HepG2 (cell line): Measurements from ENCODE around the gene SETD1A. TPM values are rescaled to one million over a fixed set of nuclear protein-coding genes. Genes with fewer than 3 reads are reported as not detected.
A peak's percentile ranks its signal among the peaks of the same experiment; 100 is the strongest.

ENCODE experiments used
- FOSL1 ChIP-seq: sonication (generic); formaldehyde crosslinking; IDR thresholded peaks from 2 replicates; pipeline ENCODE4 v1.9.0; 2021; ENCODE audit warnings: missing genetic modification reagents, borderline replicate concordance
- FOSL2 ChIP-seq: sonication (generic); formaldehyde crosslinking; IDR thresholded peaks from 2 replicates; pipeline ENCODE4 v1.4.0; 2020; ENCODE audit warnings: missing genetic modification reagents
- KDM2A ChIP-seq: sonication (generic); formaldehyde crosslinking; IDR thresholded peaks from 2 replicates; pipeline ENCODE4 v1.4.0; 2020; ENCODE audit warnings: low read depth, missing genetic modification reagents, borderline replicate concordance
- KDM5A ChIP-seq: fragments of 200-600 bp; sonication (generic); IDR thresholded peaks from 2 replicates; pipeline ENCODE4 v1.7.0; 2018; ENCODE audit warnings: antibody characterized with exemption, mild to moderate bottlenecking, low read length, borderline replicate concordance
- MTF2 ChIP-seq: sonication (generic); formaldehyde crosslinking; IDR thresholded peaks from 2 replicates; pipeline ENCODE4 v1.5.0; 2020; ENCODE audit warnings: missing genetic modification reagents, borderline replicate concordance
- NBN ChIP-seq: fragments of 450-650 bp; conservative IDR thresholded peaks from 2 replicates; pipeline ENCODE4 v1.6.1; 2017
- NCOA1 ChIP-seq: sonication (generic); formaldehyde crosslinking; IDR thresholded peaks from 2 replicates; pipeline ENCODE4 v1.9.0; 2021; ENCODE audit warnings: missing genetic modification reagents
- RARG ChIP-seq: sonication (generic); formaldehyde crosslinking; IDR thresholded peaks from 2 replicates; pipeline ENCODE4 v1.4.0; 2020; ENCODE audit warnings: low read depth, mild to moderate bottlenecking, missing genetic modification reagents
- SOX5 ChIP-seq: IDR thresholded peaks from 2 replicates; pipeline ENCODE4 v1.6.1; 2016; ENCODE audit warnings: borderline replicate concordance
- ZNF34 ChIP-seq: sonication (generic); formaldehyde crosslinking; IDR thresholded peaks from 2 replicates; pipeline ENCODE4 v1.4.0; 2020; ENCODE audit warnings: mild to moderate bottlenecking, missing genetic modification reagents, borderline replicate concordance
- ZNF629 ChIP-seq: sonication (generic); formaldehyde crosslinking; conservative IDR thresholded peaks from 2 replicates; pipeline ENCODE4 v1.5.0; 2020; ENCODE audit warnings: missing genetic modification reagents
- ZNF670 ChIP-seq: sonication (generic); formaldehyde crosslinking; IDR thresholded peaks from 2 replicates; pipeline ENCODE4 v1.8.0; 2022; ENCODE audit warnings: mild to moderate bottlenecking, missing genetic modification reagents, borderline replicate concordance
- ZNF768 ChIP-seq: sonication (generic); formaldehyde crosslinking; IDR thresholded peaks from 2 replicates; pipeline ENCODE4 v1.4.0; 2020; ENCODE audit warnings: missing genetic modification reagents
- ZNF891 ChIP-seq: sonication (generic); formaldehyde crosslinking; IDR thresholded peaks from 2 replicates; pipeline ENCODE4 v1.5.0; 2020; ENCODE audit warnings: mild to moderate bottlenecking, missing genetic modification reagents
- polyA plus RNA-seq, 8 experiments: library from polyadenylated mRNA; depleted of rRNA in 3 of 8; stranded (reverse) in 7 of 8; unstranded in 1 of 8; fragments of >200 nt; fragmentation: Illumina TruSeq in 4 of 8; extraction: Trizol in 4 of 8; gene quantifications; 2 replicates each; pipeline versions ENCODE4 v1.2.1 to v1.2.3, GENCODE V29; 2011 to 2016; ENCODE audit warnings: low read depth in 4 of 8, missing spikeins in 1 of 8, mixed read lengths in 1 of 8; ENCODE audit not compliant: insufficient read depth in 1 of 8
- total RNA-seq, 5 experiments: library from RNA; depleted of rRNA; stranded (reverse); fragments of >200 nt; fragmentation: Illumina TruSeq; extraction: Trizol; gene quantifications; 2 replicates each; pipeline ENCODE4 v1.2.3, GENCODE V29; 2016; ENCODE audit warnings: low read depth in 1 of 5
- TF ChIP-seq, protein P1 (sequence below): sonication (generic); formaldehyde crosslinking; IDR thresholded peaks from 2 replicates; pipeline ENCODE4 v1.5.0; 2020; ENCODE audit warnings: mild to moderate bottlenecking, missing genetic modification reagents
- TF ChIP-seq, protein P2 (sequence below): sonication (generic); formaldehyde crosslinking; IDR thresholded peaks from 2 replicates; pipeline ENCODE4 v1.4.0; 2020; ENCODE audit warnings: missing genetic modification reagents; ENCODE audit errors: not compliant biosample characterization
- TF ChIP-seq, protein P3 (sequence below): sonication (generic); formaldehyde crosslinking; IDR thresholded peaks from 2 replicates; pipeline ENCODE4 v1.5.0; 2020; ENCODE audit warnings: mild to moderate bottlenecking, missing genetic modification reagents, borderline replicate concordance
- TF ChIP-seq, protein P4 (sequence below): sonication (generic); formaldehyde crosslinking; IDR thresholded peaks from 2 replicates; pipeline ENCODE4 v1.5.0; 2020; ENCODE audit warnings: missing genetic modification reagents
- TF ChIP-seq, protein P5 (sequence below): sonication (generic); formaldehyde crosslinking; IDR thresholded peaks from 2 replicates; pipeline ENCODE4 v1.4.0; 2020; ENCODE audit warnings: low read depth, mild to moderate bottlenecking, missing genetic modification reagents
- TF ChIP-seq, protein P6 (sequence below): sonication (generic); formaldehyde crosslinking; IDR thresholded peaks from 2 replicates; pipeline ENCODE4 v1.8.1; 2023; ENCODE audit warnings: mild to moderate bottlenecking, missing genetic modification reagents, borderline replicate concordance

The SETD1A gene
- total and polyA plus RNA-seq, 2 of the 13 experiments (the other 11 are each of a cell fraction or from before 2014, with no cell fraction given), result 3.8 to 5.6 TPM

DNA sequence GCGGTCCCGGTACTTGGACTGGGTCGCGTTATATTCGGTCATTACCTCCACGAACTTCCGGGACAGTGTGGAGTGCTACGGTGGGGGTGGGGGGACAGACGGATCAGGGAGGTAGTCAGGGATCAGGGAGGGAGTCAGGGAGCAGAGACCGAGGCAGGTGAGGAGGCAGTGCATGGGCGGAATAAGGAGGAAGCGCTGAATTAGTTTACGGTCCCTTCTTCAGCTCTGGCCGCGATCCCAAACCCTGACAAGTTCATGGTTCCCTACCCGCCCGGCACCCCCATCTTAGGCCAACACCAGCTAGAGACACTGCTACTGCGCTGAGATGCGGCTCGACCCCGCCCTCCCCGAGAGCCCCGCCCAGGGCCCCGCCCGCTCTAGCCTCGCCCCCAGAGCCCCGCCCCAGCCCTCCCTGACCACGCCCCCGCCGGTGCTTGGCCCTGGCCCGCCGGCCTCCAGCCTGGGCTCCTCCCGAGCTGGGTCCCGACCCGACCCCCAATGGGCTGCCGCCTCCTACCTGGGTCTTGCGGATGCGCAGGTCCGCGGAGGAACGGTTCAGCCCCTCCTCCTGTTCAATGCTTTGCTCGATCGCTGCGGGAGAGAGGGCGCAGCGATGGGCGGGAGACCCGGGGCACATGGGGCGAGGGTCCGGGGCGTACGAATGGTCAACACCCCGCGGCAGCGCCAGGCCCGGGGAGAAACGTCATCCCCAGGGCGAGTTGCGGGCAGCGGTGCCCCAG is 39.6 kb downstream of the SETD1A start (continued):
- TF ChIP-seq, protein P1, sequence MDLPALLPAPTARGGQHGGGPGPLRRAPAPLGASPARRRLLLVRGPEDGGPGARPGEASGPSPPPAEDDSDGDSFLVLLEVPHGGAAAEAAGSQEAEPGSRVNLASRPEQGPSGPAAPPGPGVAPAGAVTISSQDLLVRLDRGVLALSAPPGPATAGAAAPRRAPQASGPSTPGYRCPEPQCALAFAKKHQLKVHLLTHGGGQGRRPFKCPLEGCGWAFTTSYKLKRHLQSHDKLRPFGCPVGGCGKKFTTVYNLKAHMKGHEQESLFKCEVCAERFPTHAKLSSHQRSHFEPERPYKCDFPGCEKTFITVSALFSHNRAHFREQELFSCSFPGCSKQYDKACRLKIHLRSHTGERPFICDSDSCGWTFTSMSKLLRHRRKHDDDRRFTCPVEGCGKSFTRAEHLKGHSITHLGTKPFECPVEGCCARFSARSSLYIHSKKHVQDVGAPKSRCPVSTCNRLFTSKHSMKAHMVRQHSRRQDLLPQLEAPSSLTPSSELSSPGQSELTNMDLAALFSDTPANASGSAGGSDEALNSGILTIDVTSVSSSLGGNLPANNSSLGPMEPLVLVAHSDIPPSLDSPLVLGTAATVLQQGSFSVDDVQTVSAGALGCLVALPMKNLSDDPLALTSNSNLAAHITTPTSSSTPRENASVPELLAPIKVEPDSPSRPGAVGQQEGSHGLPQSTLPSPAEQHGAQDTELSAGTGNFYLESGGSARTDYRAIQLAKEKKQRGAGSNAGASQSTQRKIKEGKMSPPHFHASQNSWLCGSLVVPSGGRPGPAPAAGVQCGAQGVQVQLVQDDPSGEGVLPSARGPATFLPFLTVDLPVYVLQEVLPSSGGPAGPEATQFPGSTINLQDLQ (CRISPR knock-in tag), result 0 out of 2 replicates have a peak, but pooled peaks have one; percentile 28
- TF ChIP-seq ZNF768, result peak; percentile 74
- no peak for TF ChIP-seq MTF2 (CRISPR knock-in tag)
- no peak for TF ChIP-seq NBN
- TF ChIP-seq SOX5, result no peak
- peak; percentile 20; the same call in 1 of the 2 replicates for TF ChIP-seq KDM5A
- TF ChIP-seq NCOA1 (CRISPR knock-in tag), result peak; percentile 80
- TF ChIP-seq, protein P2, sequence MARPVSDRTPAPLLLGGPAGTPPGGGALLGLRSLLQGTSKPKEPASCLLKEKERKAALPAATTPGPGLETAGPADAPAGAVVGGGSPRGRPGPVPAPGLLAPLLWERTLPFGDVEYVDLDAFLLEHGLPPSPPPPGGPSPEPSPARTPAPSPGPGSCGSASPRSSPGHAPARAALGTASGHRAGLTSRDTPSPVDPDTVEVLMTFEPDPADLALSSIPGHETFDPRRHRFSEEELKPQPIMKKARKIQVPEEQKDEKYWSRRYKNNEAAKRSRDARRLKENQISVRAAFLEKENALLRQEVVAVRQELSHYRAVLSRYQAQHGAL (CRISPR knock-in tag), result peak; percentile 59
- TF ChIP-seq ZNF34 (CRISPR knock-in tag), result 0 out of 2 replicates have a peak, but pooled peaks have one; percentile 43
- peak; percentile 79 for TF ChIP-seq KDM2A (CRISPR knock-in tag)
- TF ChIP-seq FOSL2 (CRISPR knock-in tag), result peak; percentile 50; the same call in 1 of the 2 replicates
- TF ChIP-seq ZNF891, result no peak
- TF ChIP-seq, protein P3, sequence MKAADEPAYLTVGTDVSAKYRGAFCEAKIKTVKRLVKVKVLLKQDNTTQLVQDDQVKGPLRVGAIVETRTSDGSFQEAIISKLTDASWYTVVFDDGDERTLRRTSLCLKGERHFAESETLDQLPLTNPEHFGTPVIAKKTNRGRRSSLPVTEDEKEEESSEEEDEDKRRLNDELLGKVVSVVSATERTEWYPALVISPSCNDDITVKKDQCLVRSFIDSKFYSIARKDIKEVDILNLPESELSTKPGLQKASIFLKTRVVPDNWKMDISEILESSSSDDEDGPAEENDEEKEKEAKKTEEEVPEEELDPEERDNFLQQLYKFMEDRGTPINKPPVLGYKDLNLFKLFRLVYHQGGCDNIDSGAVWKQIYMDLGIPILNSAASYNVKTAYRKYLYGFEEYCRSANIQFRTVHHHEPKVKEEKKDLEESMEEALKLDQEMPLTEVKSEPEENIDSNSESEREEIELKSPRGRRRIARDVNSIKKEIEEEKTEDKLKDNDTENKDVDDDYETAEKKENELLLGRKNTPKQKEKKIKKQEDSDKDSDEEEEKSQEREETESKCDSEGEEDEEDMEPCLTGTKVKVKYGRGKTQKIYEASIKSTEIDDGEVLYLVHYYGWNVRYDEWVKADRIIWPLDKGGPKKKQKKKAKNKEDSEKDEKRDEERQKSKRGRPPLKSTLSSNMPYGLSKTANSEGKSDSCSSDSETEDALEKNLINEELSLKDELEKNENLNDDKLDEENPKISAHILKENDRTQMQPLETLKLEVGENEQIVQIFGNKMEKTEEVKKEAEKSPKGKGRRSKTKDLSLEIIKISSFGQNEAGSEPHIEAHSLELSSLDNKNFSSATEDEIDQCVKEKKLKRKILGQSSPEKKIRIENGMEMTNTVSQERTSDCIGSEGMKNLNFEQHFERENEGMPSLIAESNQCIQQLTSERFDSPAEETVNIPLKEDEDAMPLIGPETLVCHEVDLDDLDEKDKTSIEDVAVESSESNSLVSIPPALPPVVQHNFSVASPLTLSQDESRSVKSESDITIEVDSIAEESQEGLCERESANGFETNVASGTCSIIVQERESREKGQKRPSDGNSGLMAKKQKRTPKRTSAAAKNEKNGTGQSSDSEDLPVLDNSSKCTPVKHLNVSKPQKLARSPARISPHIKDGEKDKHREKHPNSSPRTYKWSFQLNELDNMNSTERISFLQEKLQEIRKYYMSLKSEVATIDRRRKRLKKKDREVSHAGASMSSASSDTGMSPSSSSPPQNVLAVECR, result peak; percentile 79
- peak; percentile 96 for TF ChIP-seq ZNF670 (CRISPR knock-in tag)
- TF ChIP-seq, protein P4, sequence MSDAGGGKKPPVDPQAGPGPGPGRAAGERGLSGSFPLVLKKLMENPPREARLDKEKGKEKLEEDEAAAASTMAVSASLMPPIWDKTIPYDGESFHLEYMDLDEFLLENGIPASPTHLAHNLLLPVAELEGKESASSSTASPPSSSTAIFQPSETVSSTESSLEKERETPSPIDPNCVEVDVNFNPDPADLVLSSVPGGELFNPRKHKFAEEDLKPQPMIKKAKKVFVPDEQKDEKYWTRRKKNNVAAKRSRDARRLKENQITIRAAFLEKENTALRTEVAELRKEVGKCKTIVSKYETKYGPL (CRISPR knock-in tag), result 0 out of 2 replicates have a peak, but pooled peaks have one; percentile 33
- no peak for TF ChIP-seq FOSL1 (CRISPR knock-in tag)
- no peak for TF ChIP-seq RARG (CRISPR knock-in tag)
- TF ChIP-seq ZNF629 (CRISPR knock-in tag), result no peak
- TF ChIP-seq, protein P5, sequence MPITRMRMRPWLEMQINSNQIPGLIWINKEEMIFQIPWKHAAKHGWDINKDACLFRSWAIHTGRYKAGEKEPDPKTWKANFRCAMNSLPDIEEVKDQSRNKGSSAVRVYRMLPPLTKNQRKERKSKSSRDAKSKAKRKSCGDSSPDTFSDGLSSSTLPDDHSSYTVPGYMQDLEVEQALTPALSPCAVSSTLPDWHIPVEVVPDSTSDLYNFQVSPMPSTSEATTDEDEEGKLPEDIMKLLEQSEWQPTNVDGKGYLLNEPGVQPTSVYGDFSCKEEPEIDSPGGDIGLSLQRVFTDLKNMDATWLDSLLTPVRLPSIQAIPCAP (CRISPR knock-in tag), result no peak
- TF ChIP-seq, protein P6, sequence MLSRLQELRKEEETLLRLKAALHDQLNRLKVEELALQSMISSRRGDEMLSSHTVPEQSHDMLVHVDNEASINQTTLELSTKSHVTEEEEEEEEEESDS (CRISPR knock-in tag), result no peak
